PC-9 (cell line): Measurements from ENCODE around the gene SEMA3C. TPM values are rescaled to one million over a fixed set of nuclear protein-coding genes. Genes with fewer than 3 reads are reported as not detected.

Experiments
- BruUV-seq: library from RNA; stranded (reverse); fragments of 400-500 nt; replicated peaks from 2 replicates; lab custom pipeline; 2021; lab: Mats Ljungman, UMichigan
- CTCF ChIA-PET: fragments of 300-600 bp; sonication (Branson Sonifier 250); formaldehyde crosslinking; loops from one replicate; lab custom pipeline; 2022; ENCODE audit warnings: antibody characterized with exemption; lab: Charles Lee
- POLR2A ChIA-PET: fragments of 300-600 bp; sonication (Branson Sonifier 250); formaldehyde crosslinking; loops from one replicate; lab custom pipeline; 2022; ENCODE audit warnings: antibody characterized with exemption; ENCODE audit not compliant: unreplicated experiment; lab: Charles Lee
- DNase-seq, 2 experiments: peaks; one replicate each; pipeline versions ENCODE4 v3.0.0 to v3.0.0-alpha.2; 2015 to 2022; ENCODE audit warnings: mixed read lengths in 1 of 2
- H2AFZ ChIP-seq: fragments of 200-600 bp; sonication (generic); 2 replicates; pipeline ENCODE4 v1.8.1; 2017; ENCODE audit warnings: antibody characterized with exemption
- H3F3A ChIP-seq: fragments of 200-600 bp; sonication (generic); 2 replicates; pipeline ENCODE4 v1.8.1; 2017; ENCODE audit warnings: antibody characterized with exemption, mild to moderate bottlenecking, low read depth; ENCODE audit not compliant: insufficient read depth
- H3K27ac ChIP-seq: fragments of 200-600 bp; sonication (generic); 2 replicates; pipeline ENCODE4 v1.6.1; 2016; ENCODE audit warnings: mixed run types
- H3K27me3 ChIP-seq: fragments of 200-600 bp; sonication (generic); 2 replicates; pipeline ENCODE4 v1.6.1; 2016; ENCODE audit warnings: low read depth, mixed run types; ENCODE audit not compliant: insufficient read depth
- H3K36me3 ChIP-seq: fragments of 200-600 bp; sonication (generic); 2 replicates; pipeline ENCODE4 v1.6.1; 2016; ENCODE audit warnings: low read depth, mixed run types
- H3K4me1 ChIP-seq: fragments of 200-600 bp; sonication (generic); replicated peaks from 2 replicates; pipeline ENCODE4 v1.6.1; 2016; ENCODE audit warnings: mixed run types; ENCODE audit not compliant: insufficient read depth
- H3K4me2 ChIP-seq: fragments of 200-600 bp; sonication (generic); 2 replicates; pipeline ENCODE4 v1.6.1; 2017; ENCODE audit warnings: mixed run types
- H3K4me3 ChIP-seq: fragments of 200-600 bp; sonication (generic); 2 replicates; pipeline ENCODE4 v1.6.1; 2016; ENCODE audit warnings: mixed run types
- H3K79me2 ChIP-seq: fragments of 200-600 bp; sonication (generic); 2 replicates; pipeline ENCODE4 v1.6.1; 2017; ENCODE audit warnings: low read depth, mixed run types
- H3K9me2 ChIP-seq: fragments of 200-600 bp; sonication (generic); 2 replicates; pipeline ENCODE4 v1.8.1; 2017; ENCODE audit warnings: mild to moderate bottlenecking; ENCODE audit not compliant: insufficient read depth
- H3K9me3 ChIP-seq: fragments of 200-600 bp; sonication (generic); 2 replicates; pipeline ENCODE4 v1.8.1; 2016; ENCODE audit warnings: low read depth; ENCODE audit not compliant: insufficient read depth
- H4K20me1 ChIP-seq: fragments of 200-600 bp; sonication (generic); 2 replicates; pipeline ENCODE4 v1.8.1; 2017; ENCODE audit not compliant: insufficient read depth
- EZH2 ChIP-seq: fragments of 200-600 bp; sonication (generic); IDR thresholded peaks from 2 replicates; pipeline ENCODE4 v1.8.0; 2017; ENCODE audit warnings: antibody characterized with exemption, low read depth
- intact Hi-C: fragments of 100-400 bp; cut with micrococcal nuclease; formaldehyde crosslinking; loops from one replicate; pipeline ENCODE4 v1.10.0; 2022; ENCODE audit not compliant: unreplicated experiment
- total RNA-seq: library from RNA; stranded (reverse); gene quantifications from 2 replicates; pipeline ENCODE4 v1.2.3, GENCODE V29; 2021
- TF ChIP-seq, protein P1 (sequence below): fragments of 200-600 bp; sonication (generic); conservative IDR thresholded peaks from 2 replicates; pipeline ENCODE4 v1.6.1; 2017; ENCODE audit warnings: mixed run types, antibody characterized with exemption, mild to moderate bottlenecking, moderate library complexity

Gene SEMA3C
- total RNA-seq, 1 experiment from 2014 or later: 19.9 TPM

DNA sequence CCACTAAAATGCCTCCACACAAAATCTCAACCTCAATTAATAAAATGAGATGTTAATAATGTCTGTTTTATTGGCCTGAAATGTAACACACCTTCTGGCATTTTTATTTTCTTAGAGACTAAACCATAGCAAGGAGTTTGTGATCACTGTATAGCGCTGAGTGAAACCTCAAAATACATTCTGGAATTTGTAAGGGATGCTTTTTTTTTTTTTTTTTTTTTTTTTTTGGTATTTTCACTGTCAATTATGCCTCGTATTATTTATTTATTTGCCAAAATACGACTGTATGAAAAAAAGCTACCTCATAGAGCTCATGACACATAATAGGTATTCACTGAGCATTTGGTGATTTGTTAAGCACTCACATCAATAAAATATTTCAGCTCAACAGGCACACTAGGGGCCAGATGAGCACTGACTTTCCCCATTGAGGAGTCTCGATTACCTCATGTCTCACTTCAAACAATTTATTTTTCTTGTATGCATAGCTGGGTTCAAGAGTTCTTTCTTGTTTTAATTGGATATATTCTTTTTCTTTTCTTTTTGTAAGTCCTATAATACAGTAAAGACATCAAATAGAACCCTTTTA, 36.5 kb downstream of the SEMA3C start:
- no peak overlapping the region for H2AFZ ChIP-seq
- no TSS peak for BruUV-seq

DNA sequence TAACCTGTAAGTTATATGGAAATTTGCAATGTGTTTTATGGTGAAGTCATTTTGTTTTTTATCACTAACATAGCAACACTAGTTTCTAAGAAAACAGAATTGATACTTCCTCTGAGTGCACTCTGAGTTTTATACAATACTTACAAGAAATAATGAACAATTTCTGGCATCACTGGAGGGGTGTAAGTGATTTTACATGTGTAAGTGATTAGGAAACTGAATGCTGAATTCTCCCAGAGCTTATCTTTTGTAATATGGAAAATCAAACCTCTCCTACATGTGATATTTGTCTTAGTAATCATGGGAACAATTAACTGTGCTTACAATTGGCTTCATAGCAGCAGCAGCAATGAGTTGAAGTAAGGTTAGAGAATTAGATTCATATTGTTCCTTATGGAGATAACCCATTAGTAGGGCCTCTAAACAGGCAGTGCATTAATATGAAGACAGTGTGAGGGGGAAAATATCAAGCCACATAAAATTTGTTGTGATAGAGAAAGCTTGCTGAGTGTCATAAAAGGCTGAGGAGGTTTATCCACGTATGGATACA, 37.4 kb downstream of the SEMA3C start:
- no peak overlapping the region for H3K4me2 ChIP-seq
- no peak overlapping the region for H2AFZ ChIP-seq
- H4K20me1 ChIP-seq: no peaks in the 10 kb centered on the region
- no peak for DNase-seq
- no peaks in the 10 kb centered on the region; the same call in 1 of the 2 replicates for H3K9me2 ChIP-seq
- intact Hi-C loops: no loop called here
- TF ChIP-seq EZH2: no peak
- TF ChIP-seq, protein P1, sequence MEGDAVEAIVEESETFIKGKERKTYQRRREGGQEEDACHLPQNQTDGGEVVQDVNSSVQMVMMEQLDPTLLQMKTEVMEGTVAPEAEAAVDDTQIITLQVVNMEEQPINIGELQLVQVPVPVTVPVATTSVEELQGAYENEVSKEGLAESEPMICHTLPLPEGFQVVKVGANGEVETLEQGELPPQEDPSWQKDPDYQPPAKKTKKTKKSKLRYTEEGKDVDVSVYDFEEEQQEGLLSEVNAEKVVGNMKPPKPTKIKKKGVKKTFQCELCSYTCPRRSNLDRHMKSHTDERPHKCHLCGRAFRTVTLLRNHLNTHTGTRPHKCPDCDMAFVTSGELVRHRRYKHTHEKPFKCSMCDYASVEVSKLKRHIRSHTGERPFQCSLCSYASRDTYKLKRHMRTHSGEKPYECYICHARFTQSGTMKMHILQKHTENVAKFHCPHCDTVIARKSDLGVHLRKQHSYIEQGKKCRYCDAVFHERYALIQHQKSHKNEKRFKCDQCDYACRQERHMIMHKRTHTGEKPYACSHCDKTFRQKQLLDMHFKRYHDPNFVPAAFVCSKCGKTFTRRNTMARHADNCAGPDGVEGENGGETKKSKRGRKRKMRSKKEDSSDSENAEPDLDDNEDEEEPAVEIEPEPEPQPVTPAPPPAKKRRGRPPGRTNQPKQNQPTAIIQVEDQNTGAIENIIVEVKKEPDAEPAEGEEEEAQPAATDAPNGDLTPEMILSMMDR: no peak
- no peaks in the 10 kb centered on the region for H3K27me3 ChIP-seq
- CTCF ChIA-PET: no interaction called here
- POLR2A ChIA-PET: no interaction called here
- no peaks in the 10 kb centered on the region for H3K79me2 ChIP-seq
- peaks cover 30% of the 10 kb centered on the region for H3F3A ChIP-seq
- 0 out of 2 replicates have a peak, but pooled peaks cover 6% of the 10 kb centered on the region for H3K36me3 ChIP-seq
- no TSS peak for BruUV-seq
- H3K4me1 ChIP-seq: peaks cover 41% of the 10 kb centered on the region
- H3K9me3 ChIP-seq: peaks cover 4% of the 10 kb centered on the region
- H3K4me3 ChIP-seq: no peak overlapping the region
- no peak overlapping the region for H3K27ac ChIP-seq

More for the DNA sequence above, 36.5 kb downstream of the SEMA3C start:
- no peak overlapping the region for H3K4me3 ChIP-seq
- no peaks in the 10 kb centered on the region for H4K20me1 ChIP-seq
- H3K4me1 ChIP-seq: peaks cover 38% of the 10 kb centered on the region
- no peaks in the 10 kb centered on the region; the same call in 1 of the 2 replicates for H3K9me3 ChIP-seq
- peak overlapping the region; percentile 82 for H3K27ac ChIP-seq
- peaks cover 24% of the 10 kb centered on the region for H3F3A ChIP-seq
- H3K4me2 ChIP-seq: 0 out of 2 replicates have a peak overlapping the region, but pooled peaks have one; percentile 26
- no peaks in the 10 kb centered on the region; the same call in 1 of the 2 replicates for H3K9me2 ChIP-seq
- 0 out of 2 replicates have a peak, but pooled peaks cover 6% of the 10 kb centered on the region for H3K36me3 ChIP-seq
- ChIA-PET CTCF (interaction anchor here (0.6 kb wide), 1 partner anchor 403 kb away, joined by 8 read pairs; no protein-coding TSS in a partner anchor), POLR2A (no interaction called here)
- H3K27me3 ChIP-seq: no peaks in the 10 kb centered on the region
- H3K79me2 ChIP-seq: no peaks in the 10 kb centered on the region
- TF ChIP-seq, protein P1: no peak
- no peak for TF ChIP-seq EZH2
- DNase-seq: no peak
- intact Hi-C loops: no loop called here

DNA sequence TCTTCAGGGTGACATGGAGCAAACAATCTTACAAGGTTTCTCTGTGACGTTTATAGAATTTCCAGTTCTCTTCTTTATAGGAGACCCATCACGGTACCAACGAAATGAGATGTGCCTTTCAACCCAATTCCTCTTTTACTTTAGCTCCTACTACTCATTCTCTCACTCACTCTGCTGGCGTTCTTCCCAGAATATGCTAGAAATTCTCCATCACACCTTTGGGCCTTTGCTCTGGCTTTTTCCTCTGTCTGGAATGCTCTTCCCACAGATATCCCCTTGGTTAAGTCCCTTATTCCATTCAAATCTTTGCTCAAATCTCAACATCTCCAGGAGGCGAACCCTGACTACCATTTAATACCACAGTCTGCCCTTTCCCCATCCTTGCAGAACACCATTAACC, 39.0 kb downstream of the SEMA3C start:
- H3K4me3 ChIP-seq: no peak overlapping the region
- no peak overlapping the region for H2AFZ ChIP-seq
- no peak for DNase-seq
- H3K79me2 ChIP-seq: no peaks in the 10 kb centered on the region
- no peaks in the 10 kb centered on the region for H4K20me1 ChIP-seq
- no peak overlapping the region for H3K27ac ChIP-seq
- H3K36me3 ChIP-seq: no peaks in the 10 kb centered on the region
- POLR2A ChIA-PET: no interaction called here
- no peaks in the 10 kb centered on the region for H3K27me3 ChIP-seq
- H3K9me2 ChIP-seq: no peaks in the 10 kb centered on the region; the same call in 1 of the 2 replicates
- peaks cover 30% of the 10 kb centered on the region for H3F3A ChIP-seq
- H3K4me1 ChIP-seq: peaks cover 36% of the 10 kb centered on the region
- TF ChIP-seq, protein P1: no peak
- no peak for TF ChIP-seq EZH2
- intact Hi-C loops: no loop called here
- no TSS peak for BruUV-seq
- CTCF ChIA-PET: no interaction called here
- H3K9me3 ChIP-seq: peaks cover 4% of the 10 kb centered on the region; the same call in 1 of the 2 replicates
- no peak overlapping the region for H3K4me2 ChIP-seq
